SK-N-SH treated with all-trans-retinoic acid at 6 μM for 48 hours (cell line): ENCODE results near the gene RNF121.

ENCODE experiments used
- ATAC-seq: fragments of 200-7000 bp; cut with Tn5 transposase; 3 replicates; pipeline ENCODE4 v1.9.1; 2020; ENCODE audit warnings: mild to moderate bottlenecking, moderate library complexity
- BACH2 ChIP-seq: fragments of 250-450 bp; sonication (Bioruptor Pico); IDR thresholded peaks from 2 replicates; pipeline ENCODE4 v1.9.0; 2021; ENCODE audit warnings: mild to moderate bottlenecking, borderline replicate concordance
- CREB5 ChIP-seq: fragments of 250-450 bp; sonication (Bioruptor Pico); IDR thresholded peaks from 2 replicates; pipeline ENCODE4 v1.5.1; 2020; ENCODE audit warnings: low read depth, mild to moderate bottlenecking, moderate library complexity
- CSDC2 ChIP-seq: fragments of 250-450 bp; sonication (Bioruptor Pico); IDR thresholded peaks from 2 replicates; pipeline ENCODE4 v1.5.0; 2020; ENCODE audit warnings: mild to moderate bottlenecking, moderate library complexity
- CSRNP3 ChIP-seq: fragments of 250-450 bp; sonication (Bioruptor Pico); IDR thresholded peaks from 2 replicates; pipeline ENCODE4 v1.5.1; 2021; ENCODE audit warnings: mild to moderate bottlenecking, moderate library complexity
- GLIS3 ChIP-seq: fragments of 250-450 bp; sonication (Bioruptor Pico); IDR thresholded peaks from 2 replicates; pipeline ENCODE4 v1.5.0; 2020; ENCODE audit warnings: mild to moderate bottlenecking, moderate library complexity
- ISL1 ChIP-seq: fragments of 250-450 bp; sonication (Bioruptor Pico); IDR thresholded peaks from 2 replicates; pipeline ENCODE4 v2.1.2; 2022; ENCODE audit warnings: mild to moderate bottlenecking, moderate library complexity
- PATZ1 ChIP-seq: fragments of 250-450 bp; sonication (Bioruptor Pico); IDR thresholded peaks from 2 replicates; pipeline ENCODE4 v1.8.0; 2020; ENCODE audit warnings: mild to moderate bottlenecking, moderate library complexity, borderline replicate concordance
- POU6F1 ChIP-seq: fragments of 250-450 bp; sonication (Bioruptor Pico); IDR thresholded peaks from 2 replicates; pipeline ENCODE4 v1.8.0; 2021; ENCODE audit warnings: low read depth, mild to moderate bottlenecking, moderate library complexity, borderline replicate concordance
- PPARA ChIP-seq: fragments of 250-450 bp; sonication (Bioruptor Pico); IDR thresholded peaks from 2 replicates; pipeline ENCODE4 v1.5.0; 2020; ENCODE audit warnings: mild to moderate bottlenecking, borderline replicate concordance
- RARB ChIP-seq: fragments of 250-450 bp; sonication (Bioruptor Pico); IDR thresholded peaks from 2 replicates; pipeline ENCODE4 v1.8.0; 2021; ENCODE audit warnings: mild to moderate bottlenecking, moderate library complexity
- SNAI2 ChIP-seq: fragments of 250-450 bp; sonication (Bioruptor Pico); IDR thresholded peaks from 2 replicates; pipeline ENCODE4 v1.5.0; 2020; ENCODE audit warnings: mild to moderate bottlenecking, moderate library complexity
- TCF4 ChIP-seq: fragments of 250-450 bp; sonication (Bioruptor Pico); IDR thresholded peaks from 2 replicates; pipeline ENCODE4 v1.8.0; 2021; ENCODE audit warnings: mild to moderate bottlenecking, moderate library complexity, borderline replicate concordance
- TOX ChIP-seq: fragments of 250-450 bp; sonication (Bioruptor Pico); IDR thresholded peaks from 2 replicates; pipeline ENCODE4 v1.8.0; 2021; ENCODE audit warnings: mild to moderate bottlenecking, moderate library complexity, borderline replicate concordance
- TSHZ2 ChIP-seq: fragments of 250-450 bp; sonication (Bioruptor Pico); IDR thresholded peaks from 2 replicates; pipeline ENCODE4 v1.5.0; 2020; ENCODE audit warnings: mild to moderate bottlenecking, moderate library complexity
- ZFP30 ChIP-seq: fragments of 450-650 bp; formaldehyde crosslinking; IDR thresholded peaks from 2 replicates; pipeline ENCODE4 v1.5.0; 2022; ENCODE audit warnings: mild to moderate bottlenecking, moderate library complexity
- ZNF70 ChIP-seq: fragments of 450-650 bp; formaldehyde crosslinking; IDR thresholded peaks from 2 replicates; pipeline ENCODE4 v1.5.0; 2020; ENCODE audit warnings: mild to moderate bottlenecking, moderate library complexity

The RNF121 gene

GRCh38 chr11:71949034-71949433, 20.2 kb downstream of the RNF121 start:
- no peak for TF ChIP-seq CSRNP3
- no peak for TF ChIP-seq ZFP30 (CRISPR knock-in tag)
- TF ChIP-seq CSDC2 (CRISPR knock-in tag) = no peak
- TF ChIP-seq TCF4 (CRISPR knock-in tag) = no peak
- no peak for TF ChIP-seq GLIS3 (CRISPR knock-in tag)
- TF ChIP-seq ZNF70 (CRISPR knock-in tag) = no peak
- TF ChIP-seq SNAI2 (CRISPR knock-in tag) = no peak
- TF ChIP-seq BACH2 (CRISPR knock-in tag) = no peak
- TF ChIP-seq PATZ1 (CRISPR knock-in tag) = no peak
- no peak for TF ChIP-seq CREB5
- no peak for TF ChIP-seq RARB
- no peak for TF ChIP-seq TOX
- no peak for TF ChIP-seq TSHZ2 (CRISPR knock-in tag)
- TF ChIP-seq, all 23 proteins: peak for 0
- no peak for ATAC-seq

- no peak for ATAC-seq
- TF ChIP-seq RARB = no peak
- no peak for TF ChIP-seq ZFP30 (CRISPR knock-in tag)
Measured at GRCh38 chr11:71951741-71952310, 23.0 kb downstream of the RNF121 start.

GRCh38 chr11:71955898-71956456, 27.1 kb downstream of the RNF121 start:
- TF ChIP-seq POU6F1 (no peak), GLIS3 (CRISPR knock-in tag) (no peak), CREB5 (no peak), RARB (no peak), ISL1 (no peak), PATZ1 (CRISPR knock-in tag) (no peak), PPARA (CRISPR knock-in tag) (no peak), CSRNP3 (no peak)
- ATAC-seq = no peak
